Common myeloid progenitor, CD34-positive (primary cell): ENCODE results near the gene KRT36. TPM values are rescaled to one million over a fixed set of nuclear protein-coding genes. Genes with fewer than 3 reads are reported as not detected.

ENCODE experiments used
- CTCF ChIA-PET: fragments of 350-600 bp; sonication (Branson Sonifier 250); formaldehyde crosslinking; loops from one replicate; lab custom pipeline; 2021; ENCODE audit warnings: antibody characterized with exemption; lab: Charles Lee
- POLR2A ChIA-PET: fragments of 350-600 bp; sonication (Branson Sonifier 250); formaldehyde crosslinking; loops from one replicate; lab custom pipeline; 2021; ENCODE audit warnings: antibody characterized with exemption; lab: Charles Lee
- DNase-seq, 3 donors: peaks; one replicate each; pipeline versions ENCODE4 v3.0.0 to v3.0.0-alpha.2; 2013
- H3K27ac ChIP-seq, 2 experiments: 1 replicate in 1 of 2; 2 replicates in 1 of 2; pipeline ENCODE4 v1.7.0; 2013; ENCODE audit warnings: inconsistent platforms in 2 of 2, low read length in 2 of 2, mild to moderate bottlenecking in 2 of 2, low read depth in 1 of 2, moderate library complexity in 1 of 2; ENCODE audit not compliant: severe bottlenecking in 2 of 2, insufficient read depth in 1 of 2, poor library complexity in 1 of 2
- H3K27me3 ChIP-seq, 5 experiments: replicated peaks in 2 of 5; 1 replicate in 3 of 5; 2 replicates in 2 of 5; pipeline versions ENCODE4 v1.6.1 to v1.7.0; 2013; ENCODE audit warnings: low read length in 4 of 5, mild to moderate bottlenecking in 2 of 5, moderate library complexity in 2 of 5, inconsistent platforms in 1 of 5; ENCODE audit not compliant: insufficient read depth in 5 of 5, control insufficient read depth in 4 of 5
- H3K36me3 ChIP-seq, 4 experiments: 1 replicate in 2 of 4; 2 replicates in 2 of 4; pipeline versions ENCODE4 v1.6.1 to v1.7.0; 2013; ENCODE audit warnings: low read length in 3 of 4, control low read depth in 1 of 4, mild to moderate bottlenecking in 1 of 4; ENCODE audit not compliant: control insufficient read depth in 4 of 4, insufficient read depth in 4 of 4
- H3K4me1 ChIP-seq, 4 experiments: 1 replicate in 3 of 4; 2 replicates in 1 of 4; pipeline versions ENCODE4 v1.6.1 to v1.7.1; 2013; ENCODE audit warnings: low read length in 3 of 4, mild to moderate bottlenecking in 3 of 4, control low read depth in 1 of 4, inconsistent platforms in 1 of 4, moderate library complexity in 1 of 4; ENCODE audit not compliant: control insufficient read depth in 4 of 4, insufficient read depth in 4 of 4; ENCODE audit errors: control extremely low read depth in 1 of 4
- H3K4me3 ChIP-seq, 7 experiments: 1 replicate in 4 of 7; 2 replicates in 3 of 7; pipeline versions ENCODE4 v1.5.1 to v1.7.0; 2013; ENCODE audit warnings: mild to moderate bottlenecking in 7 of 7, low read length in 6 of 7, moderate library complexity in 6 of 7, inconsistent platforms in 2 of 7, low read depth in 2 of 7, control low read depth in 1 of 7; ENCODE audit not compliant: insufficient read depth in 4 of 7, control insufficient read depth in 1 of 7; ENCODE audit errors: extremely low read depth in 1 of 7
- H3K9me3 ChIP-seq, 5 experiments: 1 replicate in 4 of 5; 2 replicates in 1 of 5; pipeline versions ENCODE4 v1.6.1 to v1.7.1; 2013; ENCODE audit warnings: low read length in 4 of 5, mild to moderate bottlenecking in 2 of 5, inconsistent platforms in 1 of 5, low read depth in 1 of 5, moderate library complexity in 1 of 5; ENCODE audit not compliant: control insufficient read depth in 4 of 5, insufficient read depth in 2 of 5; ENCODE audit errors: control extremely low read depth in 1 of 5
- whole genome bisulfite sequencing: methylation state at CpG from one replicate; pipeline ENCODE4 v1.1.5; 2013; ENCODE audit not compliant: insufficient coverage; 5-methylcytosine and 5-hydroxymethylcytosine counted together
- polyA plus RNA-seq: library from polyadenylated mRNA; unstranded; fragments of 120-200 nt; gene quantifications from one replicate; pipeline ENCODE4 v1.2.1, GENCODE V29; 2013

The KRT36 gene
- polyA plus RNA-seq, result not detected

GRCh38 chr17:41489531-41489930 is at the start of gene KRT36:
Gene KRT36, minus strand, starts transcription at chr17:41489910. Its CDS starts 46 bp downstream, at chr17:41489864.
- DNase-seq, result no peak
- WGBS, result 97% methylated on average over 11 of the region's 12 CpGs
- Histone ChIP-seq H3K4me3 (no peak within 1 kb of the TSS), H3K4me1 (peaks cover 0 to 5% (median 0%) of the 10 kb centered on the region in 4 experiments), H3K36me3 (no peaks in the 10 kb centered on the region), H3K9me3 (no peaks in the 10 kb centered on the region), H3K27me3 (peaks cover 0 to 2% (median 0%) of the 10 kb centered on the region in 5 experiments), H3K27ac (no peak within 1 kb of the TSS)
- CTCF ChIA-PET, result interaction anchor here (0.8 to 1.3 kb wide), 2 partner anchors 8 to 173 kb away, joined by 3 to 4 read pairs; no protein-coding TSS in a partner anchor
- POLR2A ChIA-PET, result no interaction called here

- no peaks in the 10 kb centered on the region for H3K9me3 ChIP-seq
- H3K36me3 ChIP-seq, result no peaks in the 10 kb centered on the region
- 96% methylated on average over 4 of the region's 5 CpGs for WGBS
- H3K4me1 ChIP-seq, result no peaks in the 10 kb centered on the region
- H3K27ac ChIP-seq, result no peak overlapping the region
- ChIA-PET CTCF (interaction anchor here (1.0 kb wide), 1 partner anchor 43 kb away, joined by 3 read pairs; no protein-coding TSS in a partner anchor), POLR2A (no interaction called here)
- peaks cover 0 to 23% (median 21%) of the 10 kb centered on the region in 5 experiments for H3K27me3 ChIP-seq
- H3K4me3 ChIP-seq, result no peak overlapping the region
- no peak for DNase-seq
Observed at GRCh38 chr17:41539071-41539492, 49.4 kb upstream of the KRT36 start.

- Histone ChIP-seq H3K4me1 (no peaks in the 10 kb centered on the region), H3K27ac (no peak overlapping the region), H3K27me3 (peaks cover 0 to 25% (median 25%) of the 10 kb centered on the region in 5 experiments), H3K4me3 (no peak overlapping the region), H3K36me3 (no peaks in the 10 kb centered on the region), H3K9me3 (no peaks in the 10 kb centered on the region)
- ChIA-PET CTCF (interaction anchor here (1.0 to 2.8 kb wide), 2 partner anchors 11 to 42 kb away, joined by 3 to 9 read pairs; no protein-coding TSS in a partner anchor), POLR2A (no interaction called here)
- no peak for DNase-seq
- WGBS, result 100% methylated on average over 5 of the region's 5 CpGs
Observed at GRCh38 chr17:41538565-41538991, 48.9 kb upstream of the KRT36 start.

- WGBS, result 100% methylated on average over 7 of the region's 9 CpGs
- H3K36me3 ChIP-seq, result no peaks in the 10 kb centered on the region
- CTCF ChIA-PET, result interaction anchor here (1.5 to 2.8 kb wide), 2 partner anchors 11 to 13 kb away, joined by 3 to 9 read pairs; no protein-coding TSS in a partner anchor
- H3K27me3 ChIP-seq, result peaks cover 0 to 30% (median 26%) of the 10 kb centered on the region in 5 experiments
- H3K4me3 ChIP-seq, result no peak overlapping the region
- POLR2A ChIA-PET, result no interaction called here
- no peak overlapping the region for H3K27ac ChIP-seq
- no peaks in the 10 kb centered on the region for H3K4me1 ChIP-seq
- no peak for DNase-seq
- no peaks in the 10 kb centered on the region for H3K9me3 ChIP-seq
Observed at GRCh38 chr17:41537990-41538389, 48.3 kb upstream of the KRT36 start.

- H3K36me3 ChIP-seq, result no peaks in the 10 kb centered on the region
- no peaks in the 10 kb centered on the region for H3K9me3 ChIP-seq
- peaks cover 0 to 33% (median 26%) of the 10 kb centered on the region in 5 experiments for H3K27me3 ChIP-seq
- no peaks in the 10 kb centered on the region for H3K4me1 ChIP-seq
- H3K4me3 ChIP-seq, result no peak overlapping the region
- H3K27ac ChIP-seq, result no peak overlapping the region
- ChIA-PET POLR2A (no interaction called here), CTCF (interaction anchor here (1.5 to 2.8 kb wide), 2 partner anchors 11 to 13 kb away, joined by 3 to 9 read pairs; no protein-coding TSS in a partner anchor)
- WGBS, result 97% methylated on average over 6 of the region's 7 CpGs
- no peak for DNase-seq
Observed at GRCh38 chr17:41537614-41537954, 47.9 kb upstream of the KRT36 start.

GRCh38 chr17:41536741-41537613 is 47.3 kb upstream of the KRT36 start:
- WGBS, result 84% methylated on average over 5 of the region's 7 CpGs
- peaks cover 0 to 39% (median 26%) of the 10 kb centered on the region in 5 experiments for H3K27me3 ChIP-seq
- no peak for DNase-seq
- H3K9me3 ChIP-seq, result no peaks in the 10 kb centered on the region
- ChIA-PET POLR2A (no interaction called here), CTCF (interaction anchor here (1.5 to 2.8 kb wide), 2 partner anchors 12 to 14 kb away, joined by 3 to 9 read pairs; no protein-coding TSS in a partner anchor)
- no peaks in the 10 kb centered on the region for H3K36me3 ChIP-seq
- H3K27ac ChIP-seq, result no peak overlapping the region
- H3K4me1 ChIP-seq, result no peaks in the 10 kb centered on the region
- no peak overlapping the region for H3K4me3 ChIP-seq
